CD4-positive, alpha-beta T cell treated with Interleukin-4 for 1 hour (primary cell): ENCODE measurements around the gene MAMDC2.
"Not testable (repeated sequence)": the region's sequence is repeated elsewhere in the genome, so short reads cannot be mapped to it uniquely, and the experiment has no call there.

Source experiments
- DNase-seq, 2 donors: peaks; one replicate each; pipeline ENCODE4 v3.0.0-alpha.2; 2020 to 2022

The MAMDC2 gene

GRCh38 chr9:70217029-70217428, 173.4 kb downstream of the MAMDC2 start:
- no peak for DNase-seq

DNA sequence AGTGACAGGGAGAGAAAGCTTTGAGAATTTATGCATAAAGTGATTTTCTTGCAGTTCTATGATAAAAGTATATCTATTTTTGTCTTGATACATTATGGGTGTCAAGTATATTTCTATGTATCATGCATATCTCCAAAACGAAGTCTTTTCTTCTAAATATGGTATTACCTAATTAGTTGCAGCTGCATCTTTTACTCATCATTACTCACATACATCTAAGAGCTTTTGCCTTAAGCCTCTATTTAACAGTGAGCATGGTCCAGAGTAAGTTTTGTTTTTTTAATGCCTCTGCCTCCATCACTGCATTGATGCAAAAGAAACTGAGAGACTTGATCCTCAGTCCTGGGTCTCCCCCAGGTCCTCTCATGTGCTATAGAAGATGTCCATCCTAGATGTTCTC, 175.1 kb downstream of the MAMDC2 start:
- DNase-seq: no peak

- DNase-seq: no peak
Observed at GRCh38 chr9:70220216-70220615, 176.6 kb downstream of the MAMDC2 start.

DNA sequence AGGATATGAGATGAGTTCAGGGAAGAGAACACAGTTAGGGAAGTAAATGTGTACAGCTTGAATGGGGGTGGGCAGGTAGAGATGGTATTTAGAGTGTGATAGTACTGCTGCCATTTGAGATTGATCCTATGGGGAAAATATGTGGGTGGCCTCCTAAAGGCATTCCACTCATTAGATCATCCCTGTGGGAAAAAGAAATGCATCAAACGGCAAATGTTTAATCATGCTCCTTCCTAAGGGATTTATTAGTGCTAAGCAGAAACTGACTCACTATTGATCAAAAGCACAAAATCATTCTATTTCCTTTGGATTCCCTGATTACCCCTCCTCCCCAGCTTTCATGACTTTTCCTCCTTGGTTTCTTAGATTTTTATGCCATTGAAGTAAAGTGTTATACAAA, 178.7 kb downstream of the MAMDC2 start:
- no peak for DNase-seq

- DNase-seq: no peak
Observed at GRCh38 chr9:70228118-70228517, 184.5 kb downstream of the MAMDC2 start.

DNA sequence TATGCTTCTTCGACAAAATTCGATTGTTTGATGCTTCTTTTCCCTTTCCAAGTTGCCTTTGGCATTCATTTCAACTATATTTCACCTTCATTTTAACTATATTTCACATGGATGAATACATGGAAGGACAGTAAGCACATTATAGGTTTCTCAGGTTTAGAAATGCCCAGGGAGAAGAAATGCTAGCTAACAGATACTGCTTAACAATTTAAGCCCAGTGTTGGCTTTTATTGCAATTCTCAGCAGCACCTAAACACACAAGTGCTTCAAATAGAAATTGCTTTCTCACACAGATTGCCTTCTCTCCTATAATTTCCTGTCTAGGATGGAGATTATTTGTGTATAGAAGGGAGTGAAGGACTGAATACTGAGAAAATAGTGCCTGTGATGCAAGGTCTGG, 185.0 kb downstream of the MAMDC2 start:
- DNase-seq: no peak

DNA sequence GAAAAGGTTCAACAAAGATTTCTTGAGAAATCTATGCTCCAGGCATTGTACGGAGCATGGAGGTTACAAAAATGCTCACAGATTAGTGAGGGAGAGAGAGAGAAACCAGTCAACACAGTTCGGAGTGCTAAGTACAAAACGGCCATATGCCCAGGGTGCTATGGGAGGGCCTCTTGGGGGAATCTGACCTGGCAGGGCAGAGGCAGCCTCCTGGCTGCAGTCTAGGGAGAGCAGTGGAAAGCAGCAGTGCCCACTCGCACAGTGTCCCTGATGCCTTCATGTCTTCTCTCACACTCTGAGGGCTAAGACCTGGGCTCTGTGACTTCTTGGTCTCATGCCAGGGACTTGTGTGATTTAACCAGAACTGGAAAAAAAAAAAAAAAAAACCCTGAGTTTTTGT, 185.4 kb downstream of the MAMDC2 start:
- no peak for DNase-seq

DNA sequence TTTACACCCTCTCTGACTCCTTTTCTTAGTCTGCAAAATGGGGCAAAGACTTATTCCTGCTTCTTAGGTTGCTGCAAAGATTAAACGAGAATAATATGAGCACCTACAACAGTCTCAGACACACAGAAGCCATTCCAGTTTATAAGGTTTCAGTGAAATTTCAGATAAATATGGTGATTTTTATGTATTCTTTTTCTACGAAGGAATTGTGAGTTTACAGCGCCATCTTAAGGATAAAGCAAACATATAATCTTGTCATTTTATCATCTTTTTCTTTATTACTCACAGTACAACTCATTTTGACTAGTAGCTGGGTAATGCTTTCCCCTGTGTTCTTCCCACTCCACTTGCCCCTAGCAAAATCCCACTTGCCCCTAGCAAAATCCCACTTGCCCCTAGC, 185.9 kb downstream of the MAMDC2 start:
- no peak for DNase-seq

- no peak for DNase-seq
Observed at GRCh38 chr9:70232476-70232875, 188.8 kb downstream of the MAMDC2 start.

DNA sequence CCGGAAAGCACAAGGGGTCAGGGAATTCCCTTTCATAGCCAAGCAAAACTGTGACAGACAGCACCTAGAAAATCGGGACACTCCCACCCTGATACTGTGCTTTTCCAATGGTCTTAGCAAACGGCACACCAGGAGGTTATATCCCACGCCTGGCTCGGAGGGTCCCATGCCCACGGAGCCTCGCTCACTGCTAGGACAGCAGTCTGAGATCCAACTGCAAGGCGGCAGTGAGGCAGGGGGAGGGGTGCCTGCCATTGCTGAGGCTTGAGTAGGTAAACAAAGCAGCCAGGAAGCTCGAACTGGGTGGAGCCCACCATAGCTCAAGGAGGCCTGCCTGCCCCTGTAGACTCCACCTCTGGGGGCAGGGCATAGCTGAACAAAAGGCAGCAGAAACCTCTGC, 190.6 kb downstream of the MAMDC2 start:
- not testable (repeated sequence) for DNase-seq

GRCh38 chr9:70245952-70246351, 202.3 kb downstream of the MAMDC2 start:
- DNase-seq: not testable (repeated sequence)

GRCh38 chr9:70250221-70250620, 206.6 kb downstream of the MAMDC2 start:
- no peak for DNase-seq

DNA sequence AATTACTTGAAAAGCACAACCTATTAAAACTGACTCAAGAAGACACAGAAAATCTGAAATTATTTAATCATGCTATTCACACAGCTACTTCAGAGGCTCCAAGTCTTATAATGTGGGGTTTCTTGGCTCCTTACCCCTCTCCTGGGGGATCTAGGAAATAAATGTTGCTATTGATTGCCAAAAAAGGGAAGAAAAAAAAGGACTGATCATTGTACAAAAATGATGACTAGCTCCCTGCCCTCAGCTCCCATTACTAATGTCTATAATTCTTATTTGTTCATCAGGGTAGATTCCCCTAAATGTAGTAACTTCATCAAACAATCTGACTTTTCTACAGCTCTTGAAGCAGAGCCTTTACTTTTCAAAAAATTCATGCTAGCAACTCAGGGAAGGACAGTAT, 211.8 kb downstream of the MAMDC2 start:
- DNase-seq: no peak

GRCh38 chr9:70256123-70256551, 212.5 kb downstream of the MAMDC2 start:
- DNase-seq: no peak

GRCh38 chr9:70257502-70257901, 213.9 kb downstream of the MAMDC2 start:
- no peak for DNase-seq

DNA sequence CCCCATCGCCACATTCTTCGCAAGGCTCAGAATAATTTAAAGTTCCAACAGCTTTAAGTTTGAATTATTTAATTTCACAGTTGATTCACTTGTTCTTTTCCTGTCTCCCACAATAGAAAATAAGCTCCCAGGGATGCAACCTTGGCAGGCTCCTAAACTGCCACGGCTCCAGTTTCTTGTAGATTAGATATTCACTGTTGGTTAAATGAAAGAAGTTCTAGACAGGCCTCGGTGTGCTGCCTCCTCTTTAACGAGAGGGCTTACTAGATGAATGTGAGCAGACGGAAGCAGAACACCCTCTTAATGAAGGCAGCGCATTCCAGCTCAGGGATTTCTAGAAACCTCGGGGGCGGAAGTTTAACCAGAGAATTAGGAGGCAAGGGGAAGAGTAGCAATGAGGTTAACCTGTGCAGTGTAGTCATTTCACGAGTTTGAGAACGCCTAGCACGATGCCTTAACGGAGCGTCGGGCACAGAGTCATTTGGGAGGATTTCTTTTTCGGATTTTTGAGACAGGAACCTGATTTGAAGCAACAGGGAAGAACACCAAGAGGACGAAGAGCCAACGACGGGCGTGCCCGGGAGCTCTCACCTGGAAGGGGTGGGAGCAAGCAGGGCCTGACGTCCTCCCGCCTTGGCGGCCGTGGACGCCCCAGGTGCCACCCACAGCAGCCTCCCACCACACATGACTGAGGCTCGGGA, 214.5 kb downstream of the MAMDC2 start:
- DNase-seq: no peak

DNA sequence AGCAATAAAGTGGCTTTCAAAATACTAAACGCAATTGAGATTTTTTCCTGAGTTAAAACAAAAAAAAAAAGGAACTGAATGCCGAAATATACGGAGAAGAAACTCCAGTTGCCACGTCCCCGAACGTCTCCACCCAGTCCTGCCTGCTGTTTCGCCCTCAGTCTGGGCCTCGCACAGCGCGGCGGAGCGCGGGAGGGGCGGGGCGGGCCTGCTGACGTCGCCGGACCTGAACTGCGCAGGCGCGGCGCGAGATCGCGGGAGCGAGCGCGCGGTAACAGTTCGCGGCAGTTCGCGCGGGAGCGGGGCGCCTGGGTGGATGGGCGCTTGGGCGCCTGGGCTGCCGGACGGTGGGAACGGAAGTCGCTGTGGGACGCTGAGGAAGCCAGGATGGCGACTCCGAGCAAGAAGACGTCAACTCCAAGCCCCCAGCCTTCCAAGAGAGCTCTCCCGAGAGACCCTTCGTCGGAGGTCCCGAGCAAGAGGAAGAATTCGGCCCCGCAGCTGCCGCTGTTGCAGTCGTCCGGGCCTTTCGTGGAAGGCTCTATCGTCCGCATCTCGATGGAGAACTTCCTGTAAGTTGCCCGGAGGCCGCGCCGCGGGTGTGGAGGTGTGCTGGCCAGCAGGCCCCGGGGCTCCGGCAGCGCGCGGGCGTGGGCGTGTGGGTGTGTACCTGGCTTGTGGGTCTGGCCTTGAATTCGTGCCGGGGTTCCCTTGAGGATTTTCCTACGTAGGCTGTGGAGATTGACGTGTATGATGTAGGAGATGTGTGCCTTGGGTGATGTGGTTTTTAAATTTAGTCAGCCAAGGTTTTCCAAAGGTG, 215.3 kb downstream of the MAMDC2 start, which contains the start of gene SMC5:
SMC5 (plus strand) TSS at position 287 of the 820 bp plus-strand sequence; CDS start at position 388, 101 bp downstream.
- peak; percentile 91 to 92 for DNase-seq

DNA sequence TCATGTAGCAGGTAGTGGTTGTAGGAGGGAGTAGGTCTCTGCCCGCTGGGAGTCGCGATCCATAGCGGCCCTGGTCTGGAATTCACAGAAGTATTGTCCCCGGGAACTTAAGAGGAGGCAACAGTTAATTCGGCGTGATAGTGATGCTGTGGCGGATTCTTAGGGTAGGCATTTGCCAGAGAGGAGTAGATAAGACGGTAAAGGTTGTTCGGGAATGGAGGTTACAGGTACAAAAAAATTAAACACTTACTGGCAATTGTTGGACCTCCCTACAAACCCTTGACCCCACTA, 215.8 kb downstream of the MAMDC2 start:
- DNase-seq: no peak

DNA sequence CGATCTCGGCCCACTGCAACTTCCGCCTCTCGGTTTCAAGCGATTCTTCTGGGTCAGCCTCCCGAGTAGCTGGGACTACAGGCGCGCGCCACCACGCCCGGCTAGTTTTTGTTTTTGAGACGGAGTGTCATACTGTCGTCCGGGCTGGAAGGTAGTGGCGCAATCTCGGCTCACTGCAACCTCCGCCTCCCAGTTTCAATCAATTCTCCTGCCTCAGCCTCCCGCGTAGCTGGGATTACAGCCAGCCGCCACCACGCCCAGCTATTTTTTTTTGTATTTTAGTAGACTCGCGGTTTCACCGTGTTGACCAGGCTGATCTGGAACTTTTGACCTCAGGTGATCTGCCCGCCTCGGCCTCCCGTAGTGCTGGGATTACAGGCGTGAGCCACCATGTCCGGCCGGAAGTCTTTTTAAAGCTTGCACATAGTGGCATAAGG, 216.4 kb downstream of the MAMDC2 start:
- no peak for DNase-seq

DNA sequence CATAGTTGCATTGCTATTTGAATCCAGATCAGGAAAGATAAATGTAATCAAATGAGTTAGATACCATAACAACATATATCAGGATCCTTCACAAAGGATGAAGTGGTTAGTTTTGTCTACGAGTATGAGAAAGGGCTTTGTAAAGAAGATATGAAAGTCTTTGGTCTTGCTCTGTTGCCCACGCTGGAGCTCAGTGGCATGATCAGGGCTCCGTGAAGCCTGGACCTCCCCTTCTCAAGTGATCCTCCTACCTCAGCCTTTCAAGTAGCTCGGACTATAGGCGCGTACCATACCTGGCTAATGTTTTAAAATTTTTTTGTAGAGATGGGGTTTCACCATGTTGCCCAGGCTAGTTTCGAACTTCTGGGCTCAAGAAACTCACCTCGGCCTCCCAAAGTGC, 217.0 kb downstream of the MAMDC2 start:
- DNase-seq: no peak

GRCh38 chr9:70261131-70261870, 217.7 kb downstream of the MAMDC2 start:
- no peak for DNase-seq

GRCh38 chr9:70262366-70262765, 218.7 kb downstream of the MAMDC2 start:
- no peak for DNase-seq

GRCh38 chr9:70262948-70263347, 219.3 kb downstream of the MAMDC2 start:
- peak in 1 of 2 donors; percentile 23 for DNase-seq

- no peak for DNase-seq
Observed at GRCh38 chr9:70263421-70263820, 219.8 kb downstream of the MAMDC2 start.
